ENCODE results near the gene DRD4. TPM values are rescaled to one million over a fixed set of nuclear protein-coding genes. Genes with fewer than 3 reads are reported as not detected.

The DRD4 gene
- polyA plus RNA-seq, 2 of the 4 experiments (the other 2 are of a cell fraction): not detected

DNA sequence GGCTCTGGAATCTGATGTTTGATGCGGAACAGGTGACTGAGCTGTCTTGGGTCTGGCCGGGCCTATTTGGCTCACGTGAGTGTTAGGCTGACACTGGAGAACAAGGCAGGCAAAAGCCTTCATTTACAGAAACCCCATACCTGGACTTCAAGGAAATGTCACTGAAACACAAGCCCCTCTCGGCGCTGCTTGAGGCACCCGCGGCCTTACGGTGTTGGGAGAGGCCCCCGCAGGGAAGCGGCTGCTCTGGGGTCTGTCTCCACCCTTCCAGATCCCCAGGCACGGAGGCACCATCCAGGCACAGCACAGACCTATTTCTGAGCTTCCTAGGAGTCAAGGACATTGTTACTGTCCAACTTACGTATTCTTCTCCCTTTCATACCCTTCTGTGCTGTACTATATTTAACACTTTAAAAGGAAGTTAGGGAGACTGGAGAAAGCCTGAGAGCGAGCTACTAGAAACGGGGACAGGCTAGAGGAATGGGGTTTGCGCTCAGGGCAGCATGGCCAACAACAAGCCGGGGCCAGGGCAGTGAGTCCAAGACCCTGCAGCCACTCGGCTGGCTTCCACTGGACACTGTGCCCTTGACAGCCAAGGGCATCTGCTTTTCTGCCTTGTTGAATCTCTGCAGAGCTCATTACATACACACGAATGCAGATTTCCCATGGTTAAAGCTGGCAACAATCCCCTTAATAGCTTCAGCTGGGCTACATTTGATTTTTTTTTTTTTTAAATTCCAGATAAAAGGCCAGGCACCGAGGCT, 23.8 kb downstream of the DRD4 start:
- ATAC-seq (no peak), FAIRE-seq (no peak), DNase-seq (ENCODE audit: low read depth in 1 of 2, low spot score in 1 of 2) (no peak)
- H3K4me3 ChIP-seq: no peak overlapping the region
- H3K4me2 ChIP-seq: no peak overlapping the region
- H3K4me1 ChIP-seq: peaks cover 6% of the 10 kb centered on the region; the same call in 2 of the 3 replicates
- POLR2A ChIA-PET: no interaction called here
- no peak overlapping the region for H3K27ac ChIP-seq
- H3K9me3 ChIP-seq: no peaks in the 10 kb centered on the region
- WGBS (ENCODE audit: missing lambda C conversion rate): 96% methylated on average over 19 of the region's 19 CpGs
- CTCF ChIA-PET: interaction anchor here (0.6 to 4.2 kb wide), 8 partner anchors 11 to 69 kb away, joined by 3 to 39 read pairs (median 5); partner anchors contain the start of gene TMEM80
- TF ChIP-seq POLR2AphosphoS2 (conservative IDR thresholded peaks at IDR 0.05; ENCODE audit: low read length) (no peak), JUNB (IDR thresholded peaks at IDR 0.05) (no peak)

DNA sequence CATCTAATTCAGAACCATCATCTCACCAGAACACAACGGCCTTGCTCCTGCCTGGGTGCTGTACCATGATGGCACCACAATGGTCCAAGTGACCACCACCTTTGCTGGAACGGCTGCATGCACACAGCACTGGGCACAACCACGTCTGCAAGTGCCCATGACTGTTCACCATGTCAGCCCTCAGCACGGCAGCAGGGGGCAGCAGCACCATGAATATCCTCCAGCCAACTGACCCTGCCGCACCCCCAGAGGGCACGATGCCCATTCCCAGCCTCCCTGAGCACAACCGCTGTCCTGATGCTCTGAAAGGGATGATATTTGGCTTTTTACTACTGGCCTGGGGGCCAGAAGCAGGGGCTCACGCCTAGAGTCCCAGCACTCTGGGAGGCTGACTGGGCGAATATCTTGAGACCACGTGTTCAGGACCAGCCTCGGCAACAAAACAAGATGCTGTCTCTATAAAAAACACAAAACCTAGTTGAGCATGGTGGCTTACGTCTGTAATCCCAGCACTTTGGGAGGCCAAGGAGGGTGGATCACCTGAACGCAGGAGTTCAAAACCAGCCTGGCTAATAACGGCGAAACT, 25.7 kb downstream of the DRD4 start:
- 53% methylated on average over 14 of the region's 15 CpGs for WGBS (ENCODE audit: missing lambda C conversion rate)
- ChIA-PET CTCF (interaction anchor here (0.7 to 4.2 kb wide), 16 partner anchors 8 to 123 kb away, joined by 3 to 39 read pairs (median 4); no protein-coding TSS in a partner anchor), POLR2A (no interaction called here)
- Histone ChIP-seq H3K9me3 (no peaks in the 10 kb centered on the region), H3K4me1 (peaks cover 6% of the 10 kb centered on the region; the same call in 1 of the 3 replicates), H3K4me3 (no peak overlapping the region), H3K4me2 (no peak overlapping the region), H3K27ac (no peak overlapping the region)
- TF ChIP-seq NFE2L2 (conservative IDR thresholded peaks at IDR 0.05; ENCODE audit: low read length) (no peak), SMC3 (IDR thresholded peaks at IDR 0.05) (peak; percentile 70), RAD21 (conservative IDR thresholded peaks at IDR 0.05 in 1 of 2, IDR thresholded peaks at IDR 0.05 in 1 of 2) (peak; percentile 70 to 81)
- TF ChIP-seq, protein P1, sequence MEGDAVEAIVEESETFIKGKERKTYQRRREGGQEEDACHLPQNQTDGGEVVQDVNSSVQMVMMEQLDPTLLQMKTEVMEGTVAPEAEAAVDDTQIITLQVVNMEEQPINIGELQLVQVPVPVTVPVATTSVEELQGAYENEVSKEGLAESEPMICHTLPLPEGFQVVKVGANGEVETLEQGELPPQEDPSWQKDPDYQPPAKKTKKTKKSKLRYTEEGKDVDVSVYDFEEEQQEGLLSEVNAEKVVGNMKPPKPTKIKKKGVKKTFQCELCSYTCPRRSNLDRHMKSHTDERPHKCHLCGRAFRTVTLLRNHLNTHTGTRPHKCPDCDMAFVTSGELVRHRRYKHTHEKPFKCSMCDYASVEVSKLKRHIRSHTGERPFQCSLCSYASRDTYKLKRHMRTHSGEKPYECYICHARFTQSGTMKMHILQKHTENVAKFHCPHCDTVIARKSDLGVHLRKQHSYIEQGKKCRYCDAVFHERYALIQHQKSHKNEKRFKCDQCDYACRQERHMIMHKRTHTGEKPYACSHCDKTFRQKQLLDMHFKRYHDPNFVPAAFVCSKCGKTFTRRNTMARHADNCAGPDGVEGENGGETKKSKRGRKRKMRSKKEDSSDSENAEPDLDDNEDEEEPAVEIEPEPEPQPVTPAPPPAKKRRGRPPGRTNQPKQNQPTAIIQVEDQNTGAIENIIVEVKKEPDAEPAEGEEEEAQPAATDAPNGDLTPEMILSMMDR (IDR thresholded peaks at IDR 0.05): peak; percentile 75
- FAIRE-seq (no peak), DNase-seq (ENCODE audit: low read depth in 1 of 2, low spot score in 1 of 2) (peak; percentile 70 to 96), ATAC-seq (peak; percentile 92 to 94)

DNA sequence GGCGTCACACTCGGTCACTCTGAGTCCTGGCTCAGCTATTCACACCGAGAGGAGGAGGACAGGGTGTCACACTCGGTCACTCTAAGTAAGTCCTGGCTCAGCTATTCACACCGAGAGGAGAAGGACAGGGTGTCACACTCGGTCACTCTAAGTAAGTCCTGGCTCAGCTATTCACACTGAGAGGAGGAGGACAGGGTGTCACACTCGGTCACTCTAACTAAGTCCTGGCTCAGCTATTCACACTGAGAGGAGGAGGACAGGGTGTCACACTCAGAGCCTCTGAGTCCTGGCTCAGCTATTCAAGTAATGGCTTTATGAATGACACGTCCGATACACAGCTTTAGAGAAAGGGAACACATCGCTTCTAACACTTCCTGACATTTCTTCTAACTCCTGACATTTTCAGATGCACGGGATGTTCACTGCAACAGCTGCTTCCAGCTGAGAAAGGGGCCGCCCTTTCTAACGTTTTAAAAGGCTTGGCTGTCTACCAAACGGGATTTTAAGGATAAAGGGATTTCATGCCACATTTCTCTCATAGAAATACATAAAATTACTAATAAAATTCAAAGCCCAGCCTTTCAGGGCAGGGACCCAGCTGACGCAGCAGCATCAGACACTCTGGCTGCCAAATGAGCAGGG, 28.1 kb downstream of the DRD4 start:
- Histone ChIP-seq H3K4me1 (peaks cover 6% of the 10 kb centered on the region; the same call in 1 of the 3 replicates), H3K4me3 (no peak overlapping the region), H3K27ac (peak overlapping the region in 1 of 2 experiments; percentile 46; a peak in 1 of 6 replicates), H3K4me2 (no peak overlapping the region), H3K9me3 (no peaks in the 10 kb centered on the region)
- 89% methylated on average over 11 of the region's 15 CpGs for WGBS (ENCODE audit: missing lambda C conversion rate)
- ChIA-PET POLR2A (no interaction called here), CTCF (interaction anchor here (0.8 to 1.6 kb wide), 4 partner anchors 9 to 62 kb away, joined by 3 to 6 read pairs (median 4); no protein-coding TSS in a partner anchor)
- DNase-seq (ENCODE audit: low read depth in 1 of 2, low spot score in 1 of 2): no peak
- ATAC-seq: no peak
- no peak for FAIRE-seq
- TF ChIP-seq PHF8 (IDR thresholded peaks at IDR 0.05; ENCODE audit: borderline replicate concordance, low read depth): no peak
- TF ChIP-seq ZNF302 (CRISPR knock-in tag; IDR thresholded peaks at IDR 0.05): no peak
- TF ChIP-seq, protein P2, sequence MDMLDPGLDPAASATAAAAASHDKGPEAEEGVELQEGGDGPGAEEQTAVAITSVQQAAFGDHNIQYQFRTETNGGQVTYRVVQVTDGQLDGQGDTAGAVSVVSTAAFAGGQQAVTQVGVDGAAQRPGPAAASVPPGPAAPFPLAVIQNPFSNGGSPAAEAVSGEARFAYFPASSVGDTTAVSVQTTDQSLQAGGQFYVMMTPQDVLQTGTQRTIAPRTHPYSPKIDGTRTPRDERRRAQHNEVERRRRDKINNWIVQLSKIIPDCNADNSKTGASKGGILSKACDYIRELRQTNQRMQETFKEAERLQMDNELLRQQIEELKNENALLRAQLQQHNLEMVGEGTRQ (IDR thresholded peaks at IDR 0.05): no peak
- no peak for TF ChIP-seq TP53 (CRISPR knock-in tag; IDR thresholded peaks at IDR 0.05)
- TF ChIP-seq NR3C1 (IDR thresholded peaks at IDR 0.05): no peak
- TF ChIP-seq, protein P3, sequence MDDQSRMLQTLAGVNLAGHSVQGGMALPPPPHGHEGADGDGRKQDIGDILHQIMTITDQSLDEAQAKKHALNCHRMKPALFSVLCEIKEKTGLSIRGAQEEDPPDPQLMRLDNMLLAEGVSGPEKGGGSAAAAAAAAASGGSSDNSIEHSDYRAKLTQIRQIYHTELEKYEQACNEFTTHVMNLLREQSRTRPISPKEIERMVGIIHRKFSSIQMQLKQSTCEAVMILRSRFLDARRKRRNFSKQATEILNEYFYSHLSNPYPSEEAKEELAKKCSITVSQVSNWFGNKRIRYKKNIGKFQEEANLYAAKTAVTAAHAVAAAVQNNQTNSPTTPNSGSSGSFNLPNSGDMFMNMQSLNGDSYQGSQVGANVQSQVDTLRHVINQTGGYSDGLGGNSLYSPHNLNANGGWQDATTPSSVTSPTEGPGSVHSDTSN (IDR thresholded peaks at IDR 0.05): no peak
- TF ChIP-seq JUN (IDR thresholded peaks at IDR 0.05): no peak
- no peak for TF ChIP-seq RCOR1 (IDR thresholded peaks at IDR 0.05; ENCODE audit: low read depth, low read length)
- TF ChIP-seq, protein P4, sequence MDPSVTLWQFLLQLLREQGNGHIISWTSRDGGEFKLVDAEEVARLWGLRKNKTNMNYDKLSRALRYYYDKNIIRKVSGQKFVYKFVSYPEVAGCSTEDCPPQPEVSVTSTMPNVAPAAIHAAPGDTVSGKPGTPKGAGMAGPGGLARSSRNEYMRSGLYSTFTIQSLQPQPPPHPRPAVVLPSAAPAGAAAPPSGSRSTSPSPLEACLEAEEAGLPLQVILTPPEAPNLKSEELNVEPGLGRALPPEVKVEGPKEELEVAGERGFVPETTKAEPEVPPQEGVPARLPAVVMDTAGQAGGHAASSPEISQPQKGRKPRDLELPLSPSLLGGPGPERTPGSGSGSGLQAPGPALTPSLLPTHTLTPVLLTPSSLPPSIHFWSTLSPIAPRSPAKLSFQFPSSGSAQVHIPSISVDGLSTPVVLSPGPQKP (IDR thresholded peaks at IDR 0.05; ENCODE audit: low read depth, low read length): no peak
- TF ChIP-seq KDM1A (IDR thresholded peaks at IDR 0.05; ENCODE audit: low read depth): no peak
- TF ChIP-seq HDAC2 (IDR thresholded peaks at IDR 0.05): no peak
- TF ChIP-seq, protein P5, sequence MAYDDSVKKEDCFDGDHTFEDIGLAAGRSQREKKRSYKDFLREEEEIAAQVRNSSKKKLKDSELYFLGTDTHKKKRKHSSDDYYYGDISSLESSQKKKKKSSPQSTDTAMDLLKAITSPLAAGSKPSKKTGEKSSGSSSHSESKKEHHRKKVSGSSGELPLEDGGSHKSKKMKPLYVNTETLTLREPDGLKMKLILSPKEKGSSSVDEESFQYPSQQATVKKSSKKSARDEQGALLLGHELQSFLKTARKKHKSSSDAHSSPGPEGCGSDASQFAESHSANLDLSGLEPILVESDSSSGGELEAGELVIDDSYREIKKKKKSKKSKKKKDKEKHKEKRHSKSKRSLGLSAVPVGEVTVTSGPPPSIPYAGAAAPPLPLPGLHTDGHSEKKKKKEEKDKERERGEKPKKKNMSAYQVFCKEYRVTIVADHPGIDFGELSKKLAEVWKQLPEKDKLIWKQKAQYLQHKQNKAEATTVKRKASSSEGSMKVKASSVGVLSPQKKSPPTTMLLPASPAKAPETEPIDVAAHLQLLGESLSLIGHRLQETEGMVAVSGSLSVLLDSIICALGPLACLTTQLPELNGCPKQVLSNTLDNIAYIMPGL (CRISPR knock-in tag; IDR thresholded peaks at IDR 0.05; ENCODE audit: borderline replicate concordance): no peak
- TF ChIP-seq, protein P1 (IDR thresholded peaks at IDR 0.05): no peak
- TF ChIP-seq, protein P6, sequence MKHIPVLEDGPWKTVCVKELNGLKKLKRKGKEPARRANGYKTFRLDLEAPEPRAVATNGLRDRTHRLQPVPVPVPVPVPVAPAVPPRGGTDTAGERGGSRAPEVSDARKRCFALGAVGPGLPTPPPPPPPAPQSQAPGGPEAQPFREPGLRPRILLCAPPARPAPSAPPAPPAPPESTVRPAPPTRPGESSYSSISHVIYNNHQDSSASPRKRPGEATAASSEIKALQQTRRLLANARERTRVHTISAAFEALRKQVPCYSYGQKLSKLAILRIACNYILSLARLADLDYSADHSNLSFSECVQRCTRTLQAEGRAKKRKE (CRISPR knock-in tag; IDR thresholded peaks at IDR 0.05; ENCODE audit: low read depth): no peak

Measured in A549 (cell line).